ENCODE data around the gene PTPRCAP.

DNA sequence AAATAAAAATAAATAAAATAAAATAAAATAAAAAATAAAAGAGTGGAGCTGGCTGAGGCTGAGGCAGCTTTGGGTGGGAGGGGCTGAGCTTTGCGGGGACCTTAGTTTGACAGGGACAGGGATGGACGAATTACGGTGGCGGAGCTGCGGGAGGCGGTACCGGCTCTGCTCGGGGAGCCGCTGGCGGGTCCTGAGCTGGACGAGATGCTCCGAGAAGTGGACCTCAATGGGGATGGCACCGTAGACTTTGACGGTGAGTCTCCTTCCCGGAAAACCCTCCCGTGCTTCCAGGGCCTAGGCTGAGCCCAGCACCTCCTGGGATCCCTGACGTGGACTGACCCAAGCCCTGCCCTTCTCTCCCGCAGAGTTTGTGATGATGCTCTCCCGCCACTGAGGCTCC is 20.8 kb upstream of the PTPRCAP start:
- TF ChIP-seq, protein P1, sequence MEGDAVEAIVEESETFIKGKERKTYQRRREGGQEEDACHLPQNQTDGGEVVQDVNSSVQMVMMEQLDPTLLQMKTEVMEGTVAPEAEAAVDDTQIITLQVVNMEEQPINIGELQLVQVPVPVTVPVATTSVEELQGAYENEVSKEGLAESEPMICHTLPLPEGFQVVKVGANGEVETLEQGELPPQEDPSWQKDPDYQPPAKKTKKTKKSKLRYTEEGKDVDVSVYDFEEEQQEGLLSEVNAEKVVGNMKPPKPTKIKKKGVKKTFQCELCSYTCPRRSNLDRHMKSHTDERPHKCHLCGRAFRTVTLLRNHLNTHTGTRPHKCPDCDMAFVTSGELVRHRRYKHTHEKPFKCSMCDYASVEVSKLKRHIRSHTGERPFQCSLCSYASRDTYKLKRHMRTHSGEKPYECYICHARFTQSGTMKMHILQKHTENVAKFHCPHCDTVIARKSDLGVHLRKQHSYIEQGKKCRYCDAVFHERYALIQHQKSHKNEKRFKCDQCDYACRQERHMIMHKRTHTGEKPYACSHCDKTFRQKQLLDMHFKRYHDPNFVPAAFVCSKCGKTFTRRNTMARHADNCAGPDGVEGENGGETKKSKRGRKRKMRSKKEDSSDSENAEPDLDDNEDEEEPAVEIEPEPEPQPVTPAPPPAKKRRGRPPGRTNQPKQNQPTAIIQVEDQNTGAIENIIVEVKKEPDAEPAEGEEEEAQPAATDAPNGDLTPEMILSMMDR (IDR thresholded peaks at IDR 0.05): no peak
- TF ChIP-seq POLR2A (IDR thresholded peaks at IDR 0.05): no peak
